ENCODE results near the gene MMP21. TPM values are rescaled to one million over a fixed set of nuclear protein-coding genes. Genes with fewer than 3 reads are reported as not detected.

MMP21 gene
- total RNA-seq, result under 1 TPM in 1 of 4 donors, not detected in 3; 0.51 TPM

DNA sequence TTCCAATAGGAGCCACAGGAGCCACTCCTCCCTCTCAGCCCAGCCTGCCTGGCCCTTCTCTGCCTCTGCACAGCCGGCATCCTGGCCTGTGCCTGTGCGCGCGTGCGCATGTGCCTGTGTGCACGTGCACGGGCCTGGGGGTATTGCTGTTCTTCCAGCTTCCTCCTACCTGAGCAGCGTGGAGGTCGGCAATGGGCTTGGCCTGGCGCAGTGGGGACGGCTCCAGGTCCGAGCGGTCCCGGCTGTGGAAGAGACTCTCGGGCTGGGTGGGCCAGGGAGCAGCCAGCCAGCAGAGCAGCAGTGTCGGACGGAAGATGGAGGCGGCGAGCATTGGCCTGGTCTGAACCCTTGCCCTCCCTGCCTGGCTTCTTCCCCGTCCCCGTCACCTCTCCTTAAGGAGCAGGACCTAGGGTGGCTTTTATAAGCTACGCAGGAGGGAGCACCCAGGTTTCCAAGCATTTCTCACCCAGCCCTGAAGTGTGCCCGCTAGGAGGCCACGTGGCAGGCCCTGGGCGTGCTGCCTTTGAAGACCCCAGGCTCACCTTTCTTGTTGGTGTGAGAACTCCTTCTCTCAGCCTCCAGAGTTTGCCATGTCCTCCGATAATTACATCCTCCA lies at the start of gene MMP21:
Gene MMP21 (minus strand): TSS at position 331 of the 616 bp plus-strand sequence. CDS start 0 bp downstream, at position 331.
- TF ChIP-seq CTCF (IDR thresholded peaks at IDR 0.05; ENCODE audit: low read depth), result no peak

- no peak for TF ChIP-seq CTCF (IDR thresholded peaks at IDR 0.05; ENCODE audit: low read depth)
Measured at GRCh38 chr10:125824736-125825135, 49.1 kb upstream of the MMP21 start.

- TF ChIP-seq CTCF (IDR thresholded peaks at IDR 0.05; ENCODE audit: low read depth), result no peak
Measured at GRCh38 chr10:125823663-125824251, 48.1 kb upstream of the MMP21 start.

DNA sequence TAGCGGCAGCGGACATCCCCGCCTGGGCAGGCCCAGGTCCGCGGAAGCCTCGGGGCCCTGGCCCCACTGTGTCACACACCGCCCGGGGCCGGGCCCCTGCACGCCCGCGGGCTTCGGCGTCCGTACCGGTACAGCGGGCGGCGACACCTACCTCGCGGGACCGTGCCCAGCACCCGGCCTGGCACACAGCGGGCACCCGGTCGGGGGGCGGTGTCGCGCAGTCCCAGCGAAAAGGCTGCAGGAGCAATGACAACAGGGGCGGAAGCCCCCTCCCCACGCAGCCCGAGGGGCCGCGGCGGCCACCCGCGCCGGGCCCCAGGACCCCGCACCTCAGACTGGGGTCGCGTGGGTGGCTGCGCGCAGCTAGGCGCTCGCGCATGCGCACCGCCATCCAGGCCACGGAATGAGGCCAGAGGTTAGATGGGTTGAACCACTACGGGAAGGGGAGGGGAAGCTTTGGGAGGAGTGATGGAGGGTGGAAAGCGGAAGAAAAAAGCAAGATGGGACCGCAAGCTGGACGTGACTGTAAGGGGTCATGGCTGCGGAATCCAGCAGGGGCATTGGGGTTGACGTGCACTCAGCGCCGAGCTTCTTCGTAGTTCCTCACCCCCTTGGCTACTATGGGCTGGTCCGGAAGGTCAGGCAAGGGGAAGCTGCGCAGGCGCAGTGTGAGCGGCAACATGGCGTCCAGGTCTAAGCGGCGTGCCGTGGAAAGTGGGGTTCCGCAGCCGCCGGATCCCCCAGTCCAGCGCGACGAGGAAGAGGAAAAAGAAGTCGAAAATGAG lies 47.4 kb upstream of the MMP21 start, which contains the start of the genes BCCIP and UROS:
Gene BCCIP (plus strand): TSS at position 669 of the 785 bp plus-strand sequence. CDS start 12 bp downstream, at position 681.
Gene UROS (minus strand): TSS at position 381 of the 785 bp plus-strand sequence. CDS start 6,759 bp downstream, outside the sequence.
- TF ChIP-seq CTCF (IDR thresholded peaks at IDR 0.05; ENCODE audit: low read depth), result no peak

DNA sequence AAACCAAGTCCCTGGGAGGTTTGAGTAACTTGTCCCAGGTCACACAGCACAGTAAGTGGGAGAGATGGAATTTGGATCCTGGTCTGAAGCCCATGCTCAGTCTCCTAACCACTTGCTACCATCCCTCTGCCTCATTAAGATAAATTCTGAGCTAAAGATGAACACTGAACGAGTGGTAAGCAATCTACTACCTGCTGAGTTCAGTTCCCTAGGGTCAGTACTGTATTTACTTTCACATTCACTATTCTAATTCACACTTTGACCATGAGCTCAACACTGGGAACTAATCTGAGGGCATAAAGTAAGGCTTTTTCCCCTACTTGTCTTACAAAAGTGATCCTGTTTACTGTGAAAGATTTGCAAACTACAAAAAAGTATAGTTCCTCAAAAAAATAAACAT lies 45.1 kb upstream of the MMP21 start:
- TF ChIP-seq CTCF (IDR thresholded peaks at IDR 0.05; ENCODE audit: low read depth), result no peak

DNA sequence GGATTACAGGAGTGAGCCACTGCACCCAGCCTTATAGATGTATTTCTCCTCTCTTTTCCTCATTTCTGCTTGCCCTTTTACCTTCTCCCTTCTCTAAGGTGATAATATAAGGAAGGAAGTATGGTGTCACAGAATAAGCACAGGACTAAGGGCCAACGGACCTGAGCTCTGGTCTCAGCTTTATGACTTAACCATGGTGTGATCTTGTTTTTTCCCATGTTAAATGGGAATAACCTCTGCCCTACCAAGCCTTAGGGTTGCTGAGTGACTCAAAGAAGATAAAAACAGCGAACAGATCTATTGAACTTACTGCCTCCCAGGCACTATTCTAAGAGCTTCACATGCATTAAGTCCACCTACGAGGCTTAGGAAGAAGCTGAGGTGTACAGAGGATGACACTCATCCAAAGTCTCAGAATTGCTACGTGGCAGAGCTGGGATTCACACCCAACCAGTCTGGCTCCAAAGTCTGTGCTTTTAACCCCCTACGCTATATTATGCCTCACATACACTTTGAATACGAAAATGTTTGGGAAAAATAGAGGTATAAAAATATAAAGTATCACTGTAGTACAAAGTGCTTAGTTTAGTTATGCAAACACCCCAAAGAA lies 41.8 kb upstream of the MMP21 start:
- TF ChIP-seq CTCF (IDR thresholded peaks at IDR 0.05; ENCODE audit: low read depth), result no peak
